Measurements from ENCODE around the gene VDAC1. TPM values are rescaled to one million over a fixed set of nuclear protein-coding genes. Genes with fewer than 3 reads are reported as not detected.

VDAC1 gene
- total and polyA plus RNA-seq, 2 donors (not counting 1 experiment from before 2014, with no cell fraction given): 27.8 to 60.7 TPM

DNA sequence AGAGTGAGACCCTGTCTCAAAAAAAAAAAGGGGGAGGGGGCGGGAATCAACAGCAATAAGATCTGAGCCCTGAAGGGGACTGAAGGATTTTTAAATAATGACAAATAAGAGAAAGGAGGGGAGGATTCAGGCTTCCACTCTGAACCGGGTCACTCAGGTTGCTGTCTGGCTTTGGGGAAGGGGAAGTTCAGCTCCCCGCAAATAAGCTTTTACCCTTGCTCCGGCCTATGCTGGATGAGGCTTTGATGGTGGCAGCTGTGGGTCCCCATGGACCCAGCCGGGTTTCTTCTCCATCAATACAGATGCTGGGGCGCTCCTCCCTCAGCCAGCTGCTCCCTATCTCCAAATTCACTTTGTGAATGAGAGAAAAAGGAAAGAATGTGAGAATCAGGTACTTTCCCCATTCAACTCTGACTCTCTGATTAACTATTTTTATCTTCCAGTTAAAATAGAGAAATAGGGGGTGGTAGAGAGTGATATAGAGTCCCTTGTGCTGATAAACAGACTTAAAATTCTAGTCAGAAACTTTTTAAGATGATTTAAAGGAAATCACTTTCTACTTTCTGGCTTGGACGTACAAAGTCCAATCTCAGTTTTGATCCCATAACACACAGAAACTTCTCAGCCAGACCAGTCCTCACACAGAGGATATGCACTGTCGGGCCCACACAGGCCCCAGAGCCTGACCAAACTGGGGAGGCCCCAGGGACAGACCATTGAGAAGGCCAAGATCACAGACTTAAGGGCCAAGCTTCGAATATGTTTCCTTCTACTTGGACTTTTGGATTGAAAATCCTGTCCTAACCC lies 76.0 kb downstream of the VDAC1 start:
- H3K79me2 ChIP-seq (ENCODE audit: control insufficient read depth, insufficient read depth, low read length): peaks cover 5% of the 10 kb centered on the region
- ChIA-PET CTCF (interaction anchor here (0.8 to 3.2 kb wide), 4 partner anchors 16 to 59 kb away, joined by 3 to 23 read pairs (median 6); no protein-coding TSS in a partner anchor), POLR2A (interaction anchor here (0.6 to 1.2 kb wide), 4 partner anchors 10 to 844 kb away, joined by 3 to 6 read pairs (median 3); no protein-coding TSS in a partner anchor)
- no peaks in the 10 kb centered on the region for H3K9me3 Mint-ChIP-seq (ENCODE audit: insufficient read depth)
- peaks cover 0 to 10% (median 0%) of the 10 kb centered on the region in 3 donors for H3K9me3 ChIP-seq (ENCODE audit: control extremely low read depth in 1 of 3, control insufficient read depth in 2 of 3, insufficient read depth in 1 of 3, low read length in 2 of 3)
- H2AFZ ChIP-seq (ENCODE audit: insufficient read depth, low read depth, low read length, poor library complexity, severe bottlenecking): peak overlapping the region; percentile 40
- no peaks in the 10 kb centered on the region for H4K20me1 ChIP-seq (ENCODE audit: control insufficient read depth, insufficient read depth, low read length, poor library complexity, severe bottlenecking)
- H3K4me3 Mint-ChIP-seq: peak overlapping the region; percentile 79
- H3K27me3 Mint-ChIP-seq: no peaks in the 10 kb centered on the region
- TF ChIP-seq EZH2 (IDR thresholded peaks at IDR 0.05; ENCODE audit: borderline replicate concordance, insufficient read depth, low read depth, low read length, poor library complexity, severe bottlenecking): no peak
- TF ChIP-seq, protein P1, sequence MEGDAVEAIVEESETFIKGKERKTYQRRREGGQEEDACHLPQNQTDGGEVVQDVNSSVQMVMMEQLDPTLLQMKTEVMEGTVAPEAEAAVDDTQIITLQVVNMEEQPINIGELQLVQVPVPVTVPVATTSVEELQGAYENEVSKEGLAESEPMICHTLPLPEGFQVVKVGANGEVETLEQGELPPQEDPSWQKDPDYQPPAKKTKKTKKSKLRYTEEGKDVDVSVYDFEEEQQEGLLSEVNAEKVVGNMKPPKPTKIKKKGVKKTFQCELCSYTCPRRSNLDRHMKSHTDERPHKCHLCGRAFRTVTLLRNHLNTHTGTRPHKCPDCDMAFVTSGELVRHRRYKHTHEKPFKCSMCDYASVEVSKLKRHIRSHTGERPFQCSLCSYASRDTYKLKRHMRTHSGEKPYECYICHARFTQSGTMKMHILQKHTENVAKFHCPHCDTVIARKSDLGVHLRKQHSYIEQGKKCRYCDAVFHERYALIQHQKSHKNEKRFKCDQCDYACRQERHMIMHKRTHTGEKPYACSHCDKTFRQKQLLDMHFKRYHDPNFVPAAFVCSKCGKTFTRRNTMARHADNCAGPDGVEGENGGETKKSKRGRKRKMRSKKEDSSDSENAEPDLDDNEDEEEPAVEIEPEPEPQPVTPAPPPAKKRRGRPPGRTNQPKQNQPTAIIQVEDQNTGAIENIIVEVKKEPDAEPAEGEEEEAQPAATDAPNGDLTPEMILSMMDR (IDR thresholded peaks at IDR 0.05): no peak
- ATAC-seq (ENCODE audit: low read depth) (peak; percentile 18), DNase-seq (peak; percentile 75)
- intact Hi-C loops (cut with micrococcal nuclease): no loop called here
- peak overlapping the region; percentile 32 for H3K9ac ChIP-seq (ENCODE audit: low read length)
- H3K4me3 ChIP-seq (ENCODE audit: control extremely low read depth in 1 of 5, extremely low read depth in 1 of 5, insufficient read depth in 1 of 5, low read depth in 2 of 5, low read length in 4 of 5): peak overlapping the region in 1 of 5 experiments; percentile 10
- H3K4me1 Mint-ChIP-seq: peaks cover 84% of the 10 kb centered on the region
- no peaks in the 10 kb centered on the region for H3K27me3 ChIP-seq (replicated peaks in 1 of 4; ENCODE audit: control extremely low read depth in 1 of 4, control insufficient read depth in 3 of 4, insufficient read depth in 4 of 4, low read length in 3 of 4)
- WGBS (ENCODE audit: insufficient coverage): 28% methylated on average over 5 of the region's 9 CpGs
- H3K27ac Mint-ChIP-seq: peak overlapping the region; percentile 95
- H3K4me1 ChIP-seq (ENCODE audit: control insufficient read depth in 2 of 2, insufficient read depth in 2 of 2, low read length in 2 of 2): peaks cover 83 to 86% of the 10 kb centered on the region in 2 donors
- H3K4me2 ChIP-seq (replicated peaks; ENCODE audit: low read depth, low read length, poor library complexity, severe bottlenecking): peak overlapping the region; percentile 83
- no peaks in the 10 kb centered on the region for H3K36me3 ChIP-seq (replicated peaks in 1 of 2; ENCODE audit: control extremely low read depth in 1 of 2, control insufficient read depth in 1 of 2, extremely low read depth in 1 of 2, insufficient read depth in 2 of 2, low read length in 1 of 2)
- H3K27ac ChIP-seq (ENCODE audit: low read length in 2 of 2): peak overlapping the region; percentile 93 to 96
